ENCODE results near the gene FAM47E.
A peak's percentile ranks its signal among the peaks of the same experiment; 100 is the strongest.

The FAM47E gene

GRCh38 chr4:76212851-76213414, 38.6 kb upstream of the FAM47E start:
- Histone ChIP-seq H3K18ac (ENCODE audit: low read length) (no peak overlapping the region), H2BK5ac (ENCODE audit: low read length) (no peak overlapping the region), H3K4me3 (ENCODE audit: low read length) (peak overlapping the region; percentile 64), H3K79me1 (ENCODE audit: low read length) (peaks cover 13% of the 10 kb centered on the region), H2BK15ac (replicated peaks; ENCODE audit: low read depth) (no peak overlapping the region), H3K9ac (ENCODE audit: low read length) (peak overlapping the region; percentile 89), H4K8ac (ENCODE audit: low read depth, low read length) (no peak overlapping the region), H3K27ac (ENCODE audit: low read depth, low read length) (no peak overlapping the region), H4K5ac (ENCODE audit: low read length) (no peak overlapping the region), H3K4me1 (ENCODE audit: control insufficient read depth, low read depth, low read length) (peaks cover 7% of the 10 kb centered on the region), H3K27me3 (ENCODE audit: insufficient read depth, low read length, poor library complexity) (no peaks in the 10 kb centered on the region), H3K4me2 (ENCODE audit: low read length) (peak overlapping the region; percentile 95), H3K23ac (ENCODE audit: low read length) (peak overlapping the region; percentile 91), H3K79me2 (ENCODE audit: control insufficient read depth, insufficient read depth, low read length) (no peaks in the 10 kb centered on the region), H3K36me3 (ENCODE audit: control insufficient read depth, insufficient read depth, low read length) (no peaks in the 10 kb centered on the region), H2AK5ac (ENCODE audit: low read length) (no peak overlapping the region), H2BK120ac (ENCODE audit: low read depth, low read length) (no peak overlapping the region), H3K56ac (ENCODE audit: low read length) (peak overlapping the region; percentile 96), H3K4ac (ENCODE audit: low read depth, low read length) (no peak overlapping the region)
- WGBS (ENCODE audit: extremely low coverage, insufficient coverage, low lambda C conversion rate) = no CpG with 5 or more reads among the region's 14 CpGs
- no peak for DNase-seq

- Histone ChIP-seq H2BK5ac (ENCODE audit: low read length) (no peak within 1 kb of the TSS), H2AK5ac (ENCODE audit: low read length) (no peak within 1 kb of the TSS), H3K4me2 (ENCODE audit: low read length) (peak within 1 kb of the TSS; percentile 96), H3K18ac (ENCODE audit: low read length) (peak within 1 kb of the TSS; percentile 0), H3K27ac (ENCODE audit: low read depth, low read length) (peak within 1 kb of the TSS; percentile 81), H3K4me3 (ENCODE audit: low read length) (peak within 1 kb of the TSS; percentile 64), H3K79me1 (ENCODE audit: low read length) (peaks cover 13% of the 10 kb centered on the region), H4K8ac (ENCODE audit: low read depth, low read length) (peak within 1 kb of the TSS; percentile 5), H3K4ac (ENCODE audit: low read depth, low read length) (no peak within 1 kb of the TSS), H3K27me3 (ENCODE audit: insufficient read depth, low read length, poor library complexity) (no peaks in the 10 kb centered on the region), H4K5ac (ENCODE audit: low read length) (no peak within 1 kb of the TSS), H2BK120ac (ENCODE audit: low read depth, low read length) (no peak within 1 kb of the TSS), H3K4me1 (ENCODE audit: control insufficient read depth, low read depth, low read length) (peaks cover 7% of the 10 kb centered on the region), H3K23ac (ENCODE audit: low read length) (peak within 1 kb of the TSS; percentile 91), H3K79me2 (ENCODE audit: control insufficient read depth, insufficient read depth, low read length) (no peaks in the 10 kb centered on the region), H3K9ac (ENCODE audit: low read length) (peak within 1 kb of the TSS; percentile 89), H2BK15ac (replicated peaks; ENCODE audit: low read depth) (no peak within 1 kb of the TSS), H3K36me3 (ENCODE audit: control insufficient read depth, insufficient read depth, low read length) (no peaks in the 10 kb centered on the region), H3K56ac (ENCODE audit: low read length) (peak within 1 kb of the TSS; percentile 96)
- peak; percentile 86 for DNase-seq
- no CpG with 5 or more reads among the region's 94 CpGs for WGBS (ENCODE audit: extremely low coverage, insufficient coverage, low lambda C conversion rate)
Measured at GRCh38 chr4:76213415-76214176, 37.9 kb upstream of the FAM47E start, which contains the start of gene SCARB2. Gene SCARB2, minus strand, starts transcription at chr4:76213824. Its CDS starts 281 bp downstream, at chr4:76213543.

- H4K5ac ChIP-seq (ENCODE audit: low read length) = no peak overlapping the region
- peaks cover 13% of the 10 kb centered on the region for H3K79me1 ChIP-seq (ENCODE audit: low read length)
- H3K4me3 ChIP-seq (ENCODE audit: low read length) = peak overlapping the region; percentile 59
- H3K4me1 ChIP-seq (ENCODE audit: control insufficient read depth, low read depth, low read length) = peaks cover 7% of the 10 kb centered on the region
- H3K79me2 ChIP-seq (ENCODE audit: control insufficient read depth, insufficient read depth, low read length) = no peaks in the 10 kb centered on the region
- H2BK5ac ChIP-seq (ENCODE audit: low read length) = no peak overlapping the region
- peak overlapping the region; percentile 81 for H3K27ac ChIP-seq (ENCODE audit: low read depth, low read length)
- H3K27me3 ChIP-seq (ENCODE audit: insufficient read depth, low read length, poor library complexity) = no peaks in the 10 kb centered on the region
- H2AK5ac ChIP-seq (ENCODE audit: low read length) = no peak overlapping the region
- H2BK120ac ChIP-seq (ENCODE audit: low read depth, low read length) = no peak overlapping the region
- DNase-seq = peak; percentile 50
- peak overlapping the region; percentile 5 for H4K8ac ChIP-seq (ENCODE audit: low read depth, low read length)
- H3K23ac ChIP-seq (ENCODE audit: low read length) = no peak overlapping the region
- peak overlapping the region; percentile 89 for H3K9ac ChIP-seq (ENCODE audit: low read length)
- peak overlapping the region; percentile 96 for H3K4me2 ChIP-seq (ENCODE audit: low read length)
- no peak overlapping the region for H3K18ac ChIP-seq (ENCODE audit: low read length)
- H3K4ac ChIP-seq (ENCODE audit: low read depth, low read length) = no peak overlapping the region
- H3K36me3 ChIP-seq (ENCODE audit: control insufficient read depth, insufficient read depth, low read length) = no peaks in the 10 kb centered on the region
- WGBS (ENCODE audit: extremely low coverage, insufficient coverage, low lambda C conversion rate) = no CpG with 5 or more reads among the region's 10 CpGs
- no peak overlapping the region for H2BK15ac ChIP-seq (replicated peaks; ENCODE audit: low read depth)
- peak overlapping the region; percentile 96 for H3K56ac ChIP-seq (ENCODE audit: low read length)
Measured at GRCh38 chr4:76214177-76214675, 37.3 kb upstream of the FAM47E start.

- H3K79me1 ChIP-seq (ENCODE audit: low read length) = peaks cover 9% of the 10 kb centered on the region
- no peak for DNase-seq
- no CpG with 5 or more reads among the region's 3 CpGs for whole genome bisulfite sequencing (ENCODE audit: extremely low coverage, insufficient coverage, low lambda C conversion rate)
- H4K5ac ChIP-seq (ENCODE audit: low read length) = no peak overlapping the region
- no peak overlapping the region for H3K4me2 ChIP-seq (ENCODE audit: low read length)
- H2BK15ac ChIP-seq (replicated peaks; ENCODE audit: low read depth) = no peak overlapping the region
- no peaks in the 10 kb centered on the region for H3K27me3 ChIP-seq (ENCODE audit: insufficient read depth, low read length, poor library complexity)
- H3K4ac ChIP-seq (ENCODE audit: low read depth, low read length) = no peak overlapping the region
- no peak overlapping the region for H3K18ac ChIP-seq (ENCODE audit: low read length)
- no peaks in the 10 kb centered on the region for H3K36me3 ChIP-seq (ENCODE audit: control insufficient read depth, insufficient read depth, low read length)
- H2AK5ac ChIP-seq (ENCODE audit: low read length) = no peak overlapping the region
- H4K8ac ChIP-seq (ENCODE audit: low read depth, low read length) = no peak overlapping the region
- H3K4me1 ChIP-seq (ENCODE audit: control insufficient read depth, low read depth, low read length) = peaks cover 7% of the 10 kb centered on the region
- no peak overlapping the region for H2BK5ac ChIP-seq (ENCODE audit: low read length)
- no peak overlapping the region for H3K9ac ChIP-seq (ENCODE audit: low read length)
- no peak overlapping the region for H3K27ac ChIP-seq (ENCODE audit: low read depth, low read length)
- H3K56ac ChIP-seq (ENCODE audit: low read length) = no peak overlapping the region
- H3K4me3 ChIP-seq (ENCODE audit: low read length) = no peak overlapping the region
- H2BK120ac ChIP-seq (ENCODE audit: low read depth, low read length) = no peak overlapping the region
- H3K79me2 ChIP-seq (ENCODE audit: control insufficient read depth, insufficient read depth, low read length) = no peaks in the 10 kb centered on the region
- no peak overlapping the region for H3K23ac ChIP-seq (ENCODE audit: low read length)
Measured at GRCh38 chr4:76215077-76215476, 36.4 kb upstream of the FAM47E start.

GRCh38 chr4:76216524-76216923, 35.0 kb upstream of the FAM47E start:
- no peaks in the 10 kb centered on the region for H3K79me2 ChIP-seq (ENCODE audit: control insufficient read depth, insufficient read depth, low read length)
- H3K4me3 ChIP-seq (ENCODE audit: low read length) = no peak overlapping the region
- H3K36me3 ChIP-seq (ENCODE audit: control insufficient read depth, insufficient read depth, low read length) = no peaks in the 10 kb centered on the region
- no CpG with 5 or more reads among the region's 2 CpGs for WGBS (ENCODE audit: extremely low coverage, insufficient coverage, low lambda C conversion rate)
- H3K23ac ChIP-seq (ENCODE audit: low read length) = no peak overlapping the region
- no peak for DNase-seq
- peaks cover 8% of the 10 kb centered on the region for H3K79me1 ChIP-seq (ENCODE audit: low read length)
- H2AK5ac ChIP-seq (ENCODE audit: low read length) = no peak overlapping the region
- no peak overlapping the region for H2BK5ac ChIP-seq (ENCODE audit: low read length)
- H2BK120ac ChIP-seq (ENCODE audit: low read depth, low read length) = no peak overlapping the region
- H3K4me1 ChIP-seq (ENCODE audit: control insufficient read depth, low read depth, low read length) = peaks cover 7% of the 10 kb centered on the region
- no peak overlapping the region for H3K4me2 ChIP-seq (ENCODE audit: low read length)
- no peaks in the 10 kb centered on the region for H3K27me3 ChIP-seq (ENCODE audit: insufficient read depth, low read length, poor library complexity)
- H3K18ac ChIP-seq (ENCODE audit: low read length) = no peak overlapping the region
- no peak overlapping the region for H4K5ac ChIP-seq (ENCODE audit: low read length)
- no peak overlapping the region for H3K9ac ChIP-seq (ENCODE audit: low read length)
- no peak overlapping the region for H4K8ac ChIP-seq (ENCODE audit: low read depth, low read length)
- H3K27ac ChIP-seq (ENCODE audit: low read depth, low read length) = no peak overlapping the region
- H2BK15ac ChIP-seq (replicated peaks; ENCODE audit: low read depth) = no peak overlapping the region
- no peak overlapping the region for H3K56ac ChIP-seq (ENCODE audit: low read length)
- no peak overlapping the region for H3K4ac ChIP-seq (ENCODE audit: low read depth, low read length)

Measured in mesendoderm (in vitro differentiated cells).